GM12878 (cell line): Measurements from ENCODE around the gene ADIPOR1. TPM values are rescaled to one million over a fixed set of nuclear protein-coding genes. Genes with fewer than 3 reads are reported as not detected.

Experiments
- ATAC-seq: fragments of 200-7000 bp; cut with Tn5 transposase; 3 replicates; pipeline ENCODE4 v1.9.1; 2020; ENCODE audit warnings: mild to moderate bottlenecking, moderate library complexity
- BruUV-seq: library from RNA; stranded (reverse); fragments of 400-500 nt; replicated peaks from 2 replicates; lab custom pipeline; 2021; lab: Mats Ljungman, UMichigan
- CTCF ChIA-PET: fragments of 300-600 bp; sonication (Branson Sonifier 250); formaldehyde crosslinking; extraction: SDS; loops from one replicate; lab custom pipeline; 2021; ENCODE audit warnings: inconsistent platforms; lab: Yijun Ruan, JAX
- POLR2A ChIA-PET: fragments of 350-600 bp; formaldehyde crosslinking; extraction: SDS; loops from one replicate; lab custom pipeline; 2021; ENCODE audit warnings: inconsistent platforms; lab: Charles Lee
- RAD21 ChIA-PET: fragments of 300-600 bp; sonication (Branson Sonifier 250); formaldehyde crosslinking; loops from one replicate; lab custom pipeline; 2023; ENCODE audit warnings: antibody characterized with exemption; ENCODE audit not compliant: unreplicated experiment; lab: Charles Lee
- SMC1A ChIA-PET: fragments of 300-600 bp; sonication (Branson Sonifier 250); formaldehyde crosslinking; loops from one replicate; lab custom pipeline; 2023; ENCODE audit not compliant: unreplicated experiment, uncharacterized antibody; lab: Charles Lee
- DNase-seq: peaks from one replicate; pipeline ENCODE4 v3.0.0-alpha.2; 2011; ENCODE audit warnings: low read depth, low spot score
- FAIRE-seq: peaks from 3 replicates; lab custom pipeline; 2011; peaks lifted over from hg19 to GRCh38; lab: Jason Lieb, UNC
- H2AFZ ChIP-seq: 2 replicates; pipeline ENCODE4 v1.6.0; 2011; ENCODE audit warnings: low read depth, low read length, control low read depth; ENCODE audit not compliant: control insufficient read depth
- H3K27ac ChIP-seq: 2 replicates; pipeline ENCODE4 v1.5.1; 2011; ENCODE audit warnings: control low read depth; ENCODE audit not compliant: control insufficient read depth, insufficient read depth
- H3K27me3 ChIP-seq, 2 experiments: replicated peaks in 1 of 2; 2 replicates each; pipeline versions ENCODE4 v1.6.0 to v1.6.1; 2011; ENCODE audit warnings: low read length in 1 of 2; ENCODE audit not compliant: control insufficient read depth in 2 of 2, insufficient read depth in 2 of 2
- H3K36me3 ChIP-seq, 2 experiments: 2 replicates each; pipeline ENCODE4 v1.5.1; 2011; ENCODE audit warnings: low read length in 1 of 2; ENCODE audit not compliant: control insufficient read depth in 2 of 2, insufficient read depth in 2 of 2
- H3K4me1 ChIP-seq: 2 replicates; pipeline ENCODE4 v1.6.1; 2011; ENCODE audit warnings: mild to moderate bottlenecking, low read length, moderate library complexity, mixed read lengths; ENCODE audit not compliant: control insufficient read depth, insufficient read depth
- H3K4me2 ChIP-seq: 2 replicates; pipeline ENCODE4 v1.6.0; 2011; ENCODE audit warnings: control low read depth; ENCODE audit not compliant: control insufficient read depth, insufficient read depth
- H3K4me3 ChIP-seq: fragments of 200-600 bp; sonication (generic); 2 replicates; pipeline ENCODE4 v1.5.1; 2016
- H3K79me2 ChIP-seq: 2 replicates; pipeline ENCODE4 v1.6.0; 2011; ENCODE audit warnings: low read length; ENCODE audit not compliant: control insufficient read depth, insufficient read depth
- H3K9ac ChIP-seq: 2 replicates; pipeline ENCODE4 v1.8.0; 2011; ENCODE audit warnings: low read length, control low read depth, mixed read lengths; ENCODE audit not compliant: control insufficient read depth, insufficient read depth
- H3K9me3 ChIP-seq: replicated peaks from 3 replicates; pipeline ENCODE4 v1.5.1; 2011; ENCODE audit warnings: mild to moderate bottlenecking, low read length; ENCODE audit not compliant: control insufficient read depth, insufficient read depth
- H4K20me1 ChIP-seq: 2 replicates; pipeline ENCODE4 v1.6.0; 2011; ENCODE audit not compliant: control insufficient read depth, insufficient read depth
- CBFB ChIP-seq: IDR thresholded peaks from 2 replicates; pipeline ENCODE4 v1.6.1; 2016; ENCODE audit warnings: antibody characterized with exemption, low read depth
- CBX3 ChIP-seq: fragments of 200-600 bp; sonication (generic); IDR thresholded peaks from 2 replicates; pipeline ENCODE4 v1.6.1; 2016; ENCODE audit warnings: low read depth, borderline replicate concordance
- DPF2 ChIP-seq: fragments of 450-650 bp; IDR thresholded peaks from 2 replicates; pipeline ENCODE4 v1.6.1; 2017; ENCODE audit warnings: mild to moderate bottlenecking
- EP300 ChIP-seq, 2 experiments: fragments of 150-350 bp in 1 of 2; IDR thresholded peaks; 2 replicates each; pipeline ENCODE4 v1.6.1; 2011 to 2012; ENCODE audit warnings: low read depth in 2 of 2, low read length in 2 of 2, borderline replicate concordance in 1 of 2, improper control_type of control experiment in 1 of 2, inconsistent platforms in 1 of 2; ENCODE audit not compliant: control insufficient read depth in 1 of 2
- FOXK2 ChIP-seq: fragments of 450-650 bp; IDR thresholded peaks from 2 replicates; pipeline ENCODE4 v1.6.1; 2017; ENCODE audit warnings: mild to moderate bottlenecking, moderate library complexity
- HDGF ChIP-seq: fragments of 450-650 bp; IDR thresholded peaks from 2 replicates; pipeline ENCODE4 v1.6.1; 2016; ENCODE audit warnings: antibody characterized with exemption
- IKZF2 ChIP-seq, 2 experiments: fragments of 450-650 bp; IDR thresholded peaks; 2 replicates each; pipeline ENCODE4 v1.6.1; 2017; ENCODE audit warnings: mild to moderate bottlenecking in 2 of 2, moderate library complexity in 2 of 2
- MYC ChIP-seq: IDR thresholded peaks from 2 replicates; pipeline ENCODE4 v1.6.1; 2011; ENCODE audit warnings: mild to moderate bottlenecking, low read length, moderate library complexity, inconsistent platforms; ENCODE audit not compliant: insufficient read depth, insufficient replicate concordance, insufficient read length, severe bottlenecking
- NFXL1 ChIP-seq: fragments of 450-650 bp; IDR thresholded peaks from 2 replicates; pipeline ENCODE4 v1.6.1; 2017; ENCODE audit warnings: antibody characterized with exemption, mild to moderate bottlenecking, borderline replicate concordance
- RBBP5 ChIP-seq: fragments of 200-600 bp; sonication (generic); conservative IDR thresholded peaks from 2 replicates; pipeline ENCODE4 v1.6.1; 2016
- RELA ChIP-seq: fragments of 450-650 bp; IDR thresholded peaks from 2 replicates; pipeline ENCODE4 v1.8.0; 2014; ENCODE audit warnings: borderline replicate concordance; ENCODE audit not compliant: partially characterized antibody
- TCF12 ChIP-seq: IDR thresholded peaks from 2 replicates; pipeline ENCODE4 v1.6.1; 2011; ENCODE audit warnings: low read depth, mild to moderate bottlenecking, low read length
- YBX1 ChIP-seq: fragments of 450-650 bp; IDR thresholded peaks from 2 replicates; pipeline ENCODE4 v1.6.1; 2016; ENCODE audit warnings: antibody characterized with exemption
- YY1 ChIP-seq: IDR thresholded peaks from 2 replicates; pipeline ENCODE4 v1.6.1; 2011; ENCODE audit warnings: low read depth, mild to moderate bottlenecking, low read length
- ZNF24 ChIP-seq: fragments of 450-650 bp; IDR thresholded peaks from 2 replicates; pipeline ENCODE4 v1.6.1; 2017; ENCODE audit warnings: antibody characterized with exemption, mild to moderate bottlenecking
- in situ Hi-C: fragments of 300-500 bp; cut with MboI; formaldehyde crosslinking; loops from 9 replicates; pipeline ENCODE4 v1.14.3; 2018; ENCODE audit warnings: mixed read lengths
- intact Hi-C: fragments of 100-400 bp; cut with micrococcal nuclease; formaldehyde crosslinking; loops from one replicate; pipeline ENCODE4 v1.14.2; 2022; ENCODE audit not compliant: unreplicated experiment
- polyA plus RNA-seq, 11 experiments: library from polyadenylated mRNA; depleted of rRNA in 4 of 11; unstranded in 6 of 11; stranded (reverse) in 5 of 11; fragments of >200 nt; fragmentation: Nextera tagmentation in 4 of 11; fragmentation: Illumina TruSeq in 1 of 11; extraction: Ambion mirVana in 4 of 11; extraction: Trizol in 1 of 11; gene quantifications; 1 replicate in 1 of 11; 2 replicates in 10 of 11; pipeline versions ENCODE4 v1.2.1 to v1.2.3, GENCODE V29; 2011 to 2016; ENCODE audit warnings: inconsistent platforms in 2 of 11, missing spikeins in 2 of 11, low read depth in 1 of 11
- total RNA-seq, 4 experiments: library from RNA; depleted of rRNA in 3 of 4; stranded (reverse); fragments of >200 nt in 3 of 4; fragmentation: Illumina TruSeq in 1 of 4; extraction: Trizol in 1 of 4; gene quantifications; 2 replicates each; pipeline versions ENCODE4 v1.2.1 to v1.2.3, GENCODE V29; 2013 to 2021
- TF ChIP-seq, protein P1 (sequence below): IDR thresholded peaks from 2 replicates; pipeline ENCODE4 v1.6.1; 2011; ENCODE audit warnings: borderline replicate concordance, low read depth, mild to moderate bottlenecking, moderate library complexity, low read length; ENCODE audit not compliant: insufficient read depth, poor library complexity, severe bottlenecking

ADIPOR1 gene
- total and polyA plus RNA-seq, 10 of the 15 experiments (the other 5 are each of a cell fraction or from before 2014, with no cell fraction given): 18.4 to 122 (median 65.6) TPM

GRCh38 chr1:202953392-202953791 is 4.7 kb downstream of the ADIPOR1 start:
- H3K9me3 ChIP-seq: no peaks in the 10 kb centered on the region
- TF ChIP-seq HDGF (no peak), IKZF2 (IDR thresholded peaks at IDR 0.05) (no peak), TCF12 (no peak), EP300 (IDR thresholded peaks at IDR 0.05; ENCODE audit: borderline replicate concordance in 1 of 2, control insufficient read depth in 1 of 2, low read depth in 2 of 2, low read length in 2 of 2) (no peak), ZNF24 (no peak), CBX3 (no peak), FOXK2 (no peak), DPF2 (no peak), YY1 (no peak), RELA (no peak), NFXL1 (no peak), MYC (no peak), YBX1 (no peak), RBBP5 (no peak), CBFB (no peak)
- TF ChIP-seq, protein P1, sequence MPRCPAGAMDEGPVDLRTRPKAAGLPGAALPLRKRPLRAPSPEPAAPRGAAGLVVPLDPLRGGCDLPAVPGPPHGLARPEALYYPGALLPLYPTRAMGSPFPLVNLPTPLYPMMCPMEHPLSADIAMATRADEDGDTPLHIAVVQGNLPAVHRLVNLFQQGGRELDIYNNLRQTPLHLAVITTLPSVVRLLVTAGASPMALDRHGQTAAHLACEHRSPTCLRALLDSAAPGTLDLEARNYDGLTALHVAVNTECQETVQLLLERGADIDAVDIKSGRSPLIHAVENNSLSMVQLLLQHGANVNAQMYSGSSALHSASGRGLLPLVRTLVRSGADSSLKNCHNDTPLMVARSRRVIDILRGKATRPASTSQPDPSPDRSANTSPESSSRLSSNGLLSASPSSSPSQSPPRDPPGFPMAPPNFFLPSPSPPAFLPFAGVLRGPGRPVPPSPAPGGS: no peak
- ATAC-seq: no peak
- no peak overlapping the region for H2AFZ ChIP-seq
- BruUV-seq: no TSS peak
- no peaks in the 10 kb centered on the region for H3K27me3 ChIP-seq
- no peak overlapping the region for H3K4me3 ChIP-seq
- ChIA-PET RAD21 (interaction anchor here (1.2 kb wide), 1 partner anchor 11 kb away, joined by 4 read pairs; no protein-coding TSS in a partner anchor), POLR2A (interaction anchor here (0.9 to 1.0 kb wide), 2 partner anchors 26 to 52 kb away, joined by 3 read pairs; no protein-coding TSS in a partner anchor), SMC1A (interaction anchor here (0.8 to 1.9 kb wide), 6 partner anchors 8 to 203 kb away, joined by 3 to 5 read pairs (median 3); no protein-coding TSS in a partner anchor), CTCF (interaction anchor here (1.3 to 2.3 kb wide), 4 partner anchors 15 to 314 kb away, joined by 3 to 10 read pairs (median 6); no protein-coding TSS in a partner anchor)
- in situ Hi-C loops: no loop called here
- no peaks in the 10 kb centered on the region; a peak in 3 of 4 replicates for H3K36me3 ChIP-seq
- H3K9ac ChIP-seq: no peak overlapping the region
- H3K4me1 ChIP-seq: peaks cover 7% of the 10 kb centered on the region; the same call in 1 of the 2 replicates
- H4K20me1 ChIP-seq: no peaks in the 10 kb centered on the region
- H3K79me2 ChIP-seq: peaks cover 54% of the 10 kb centered on the region
- no peak overlapping the region for H3K27ac ChIP-seq
- intact Hi-C loops: no loop called here
- DNase-seq: no peak
- no peak for FAIRE-seq
- H3K4me2 ChIP-seq: peak overlapping the region; percentile 9; the same call in 1 of the 2 replicates
